HG03064 (cell line): ENCODE results near the gene KIFBP.
"Not testable (repeated sequence)": the region's sequence is repeated elsewhere in the genome, so short reads cannot be mapped to it uniquely, and the experiment has no call there.

Experiments
- ATAC-seq: cut with Tn5 transposase; IDR thresholded peaks from one replicate; pipeline ENCODE4 v1.9.1; 2021; ENCODE audit warnings: low read depth; ENCODE audit not compliant: unreplicated experiment

Gene KIFBP

DNA sequence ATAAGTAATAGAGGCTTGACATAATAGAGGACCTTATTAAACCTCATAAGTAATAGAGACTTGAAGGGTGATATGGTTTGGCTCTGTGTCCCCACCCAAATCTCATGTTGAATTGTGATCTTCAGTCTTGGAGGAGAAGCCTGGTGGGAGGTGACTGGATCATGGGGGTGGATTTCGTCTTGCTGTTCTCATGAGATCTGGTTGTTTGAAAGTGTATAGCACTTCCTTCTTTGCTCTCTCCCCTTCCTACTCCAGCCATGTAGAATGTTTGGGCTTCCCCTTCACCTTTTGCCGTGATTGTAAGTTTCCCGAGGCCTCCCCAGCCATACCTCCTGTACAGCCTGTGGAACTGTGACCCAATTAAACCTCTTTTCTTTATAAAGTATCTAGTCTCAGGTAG, 8.6 kb downstream of the KIFBP start:
- ATAC-seq, result no peak

- ATAC-seq, result no peak
Measured at GRCh38 chr10:69004821-69005220, 16.2 kb downstream of the KIFBP start.

DNA sequence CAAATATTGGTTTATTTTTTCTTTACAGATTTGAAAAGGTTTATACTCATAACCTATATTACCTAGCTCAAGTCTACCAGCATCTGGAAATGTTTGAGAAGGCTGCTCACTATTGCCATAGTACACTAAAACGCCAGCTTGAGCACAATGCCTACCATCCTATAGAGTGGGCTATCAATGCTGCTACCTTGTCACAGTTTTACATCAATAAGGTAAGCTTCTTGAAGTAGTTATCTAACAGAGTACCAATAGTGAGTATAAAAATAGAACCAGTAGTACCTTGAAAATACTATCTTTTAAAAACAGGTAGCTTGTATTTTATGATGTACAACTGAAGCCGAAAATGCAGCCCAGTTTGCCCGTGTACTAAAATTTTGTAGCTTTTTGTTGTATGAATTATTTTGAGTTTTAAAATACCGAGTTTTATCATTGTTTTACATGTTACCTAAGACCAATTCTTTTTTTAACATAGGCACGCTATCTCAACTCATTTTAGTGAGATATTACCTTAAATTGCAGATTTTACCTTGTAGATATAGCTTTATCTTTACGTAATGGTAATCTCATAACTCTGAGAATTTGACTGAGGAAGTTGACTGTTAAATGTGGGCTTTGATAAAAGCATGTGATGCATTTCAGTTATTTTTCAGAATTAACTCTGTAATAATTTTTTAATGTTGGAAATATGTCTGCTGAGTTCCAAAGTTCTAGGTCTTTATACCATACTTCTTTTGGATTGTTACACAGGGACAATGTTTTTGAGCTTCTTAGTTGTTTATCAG, 17.3 kb downstream of the KIFBP start:
- ATAC-seq, result no peak

GRCh38 chr10:69007260-69007659, 18.7 kb downstream of the KIFBP start:
- no peak for ATAC-seq

GRCh38 chr10:69009360-69009759, 20.8 kb downstream of the KIFBP start:
- ATAC-seq, result no peak

DNA sequence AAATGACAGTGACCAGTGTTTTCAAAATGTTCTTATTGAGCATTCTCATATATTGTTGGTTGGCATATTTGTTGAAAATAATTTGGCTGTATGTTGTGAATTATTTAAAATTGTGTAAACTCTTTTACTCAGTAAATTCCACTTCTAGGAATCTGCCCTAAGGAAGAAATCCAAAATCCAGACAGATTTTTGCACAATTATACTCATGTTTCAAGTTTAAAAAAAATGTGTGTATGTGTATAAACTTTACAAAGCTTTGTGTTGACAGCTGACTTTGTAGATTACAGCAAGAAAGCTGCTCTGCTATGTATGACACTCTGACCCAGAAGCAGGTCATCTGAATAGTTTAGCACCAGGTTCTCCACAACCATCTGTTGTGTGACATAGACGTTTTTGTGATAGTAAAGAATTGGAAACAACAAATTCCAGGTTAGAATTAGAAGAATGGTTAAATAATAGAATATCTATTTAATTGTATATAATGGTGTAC, 21.6 kb downstream of the KIFBP start:
- no peak for ATAC-seq

DNA sequence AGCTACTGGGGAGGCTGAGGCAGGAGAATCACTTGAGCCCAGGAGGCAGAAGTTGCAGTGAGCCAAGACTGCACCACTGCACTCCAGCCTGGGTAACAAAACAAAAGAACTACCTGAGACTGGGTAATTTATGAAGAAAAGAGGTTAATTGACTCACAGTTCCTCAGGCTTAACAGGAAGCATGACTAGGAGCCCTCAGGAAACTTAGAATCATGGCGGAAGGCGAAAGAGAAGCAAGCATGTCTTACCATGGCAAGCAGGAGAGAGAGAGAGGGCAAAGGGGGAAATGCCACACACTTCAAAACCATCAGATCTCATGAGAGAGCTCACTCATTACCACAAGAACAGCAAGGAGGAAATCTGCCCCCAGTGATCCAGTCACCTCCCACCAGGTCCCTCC, 24.2 kb downstream of the KIFBP start:
- ATAC-seq, result not testable (repeated sequence)

- no peak for ATAC-seq
Measured at GRCh38 chr10:69014171-69014570, 25.6 kb downstream of the KIFBP start.

DNA sequence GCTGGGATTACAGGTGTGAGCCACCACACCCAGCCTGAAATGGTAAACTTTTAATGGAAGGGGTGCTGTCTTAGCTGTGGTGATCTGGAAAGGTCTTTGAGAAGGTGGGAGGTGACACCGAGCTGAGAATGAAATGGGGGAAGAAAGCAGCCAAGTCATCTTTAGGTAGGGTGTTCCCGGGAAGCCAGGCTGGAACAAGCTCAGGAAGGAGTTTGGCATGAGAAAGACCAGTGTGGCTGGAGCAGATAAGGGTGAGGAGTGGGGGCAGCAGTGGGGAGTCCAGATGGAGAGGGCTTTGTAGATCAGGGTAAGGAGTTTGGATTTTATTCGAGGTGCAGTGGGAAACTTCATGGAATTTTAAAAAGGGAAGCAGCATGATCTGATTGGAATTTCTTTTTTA, 30.0 kb downstream of the KIFBP start:
- no peak for ATAC-seq

- ATAC-seq, result no peak
Measured at GRCh38 chr10:69022611-69023010, 34.0 kb downstream of the KIFBP start.

GRCh38 chr10:69025370-69025896, 36.8 kb downstream of the KIFBP start:
- ATAC-seq, result no peak

- ATAC-seq, result no peak
Measured at GRCh38 chr10:69033256-69033655, 44.7 kb downstream of the KIFBP start.

DNA sequence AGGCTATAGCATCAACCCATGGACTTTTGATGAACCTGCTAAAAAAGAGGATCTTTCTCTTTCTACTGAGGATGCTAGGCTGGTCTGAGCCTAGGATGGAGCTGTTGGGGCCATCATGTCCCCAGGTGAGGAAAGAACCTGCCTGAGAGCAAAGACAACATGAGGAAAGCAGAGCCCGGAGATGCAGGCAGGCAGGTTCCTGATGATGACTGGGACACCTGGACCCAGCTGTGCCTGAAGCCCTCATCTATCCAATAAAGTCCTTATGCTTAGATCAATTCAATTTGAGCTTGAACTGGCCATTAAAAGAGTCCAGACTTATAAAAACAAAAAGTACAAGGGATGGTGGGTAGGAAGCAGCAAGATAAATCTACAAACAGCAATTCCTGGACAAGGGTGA, 48.9 kb downstream of the KIFBP start:
- no peak for ATAC-seq

DNA sequence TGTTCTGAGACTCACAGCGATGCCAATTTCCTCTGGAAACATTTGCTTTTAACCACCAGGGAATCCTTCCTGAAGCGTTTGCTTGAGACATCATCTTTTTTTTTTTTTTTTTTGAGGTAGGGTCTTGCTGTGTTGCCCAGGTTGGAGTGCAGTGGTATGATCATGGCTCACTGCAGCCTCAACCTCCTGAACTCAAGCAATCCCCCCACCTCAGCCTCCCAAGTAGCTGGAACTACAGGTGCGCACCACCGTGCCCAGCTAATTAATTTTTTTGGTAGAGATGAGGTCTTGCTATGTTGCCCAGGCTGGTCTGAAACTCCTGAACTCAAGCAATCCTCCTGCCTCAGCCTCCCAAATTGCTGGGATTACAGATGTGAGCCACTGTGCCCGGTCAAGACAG, 52.3 kb downstream of the KIFBP start:
- ATAC-seq, result not testable (repeated sequence)

GRCh38 chr10:69042417-69042816, 53.8 kb downstream of the KIFBP start:
- ATAC-seq, result no peak

DNA sequence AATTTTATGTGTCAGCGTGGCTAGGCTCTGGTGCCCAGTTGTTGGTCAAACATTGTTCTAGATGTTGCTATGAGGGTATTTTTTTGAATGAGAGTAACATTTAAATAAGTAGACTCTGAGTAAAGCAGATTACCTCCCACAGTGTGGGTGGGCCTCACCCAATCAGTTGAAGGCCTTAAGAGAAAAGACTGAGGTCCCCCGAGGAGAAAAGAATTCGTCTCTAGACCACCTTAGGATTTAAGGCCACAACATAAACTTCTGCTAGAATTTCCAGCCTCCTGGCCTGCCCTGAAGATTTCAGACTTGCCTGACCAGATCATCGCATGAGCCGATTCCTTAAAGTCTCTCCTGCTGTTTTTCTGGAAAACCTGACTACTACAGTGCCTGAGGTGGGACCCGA, 54.2 kb downstream of the KIFBP start:
- ATAC-seq, result no peak

GRCh38 chr10:69043931-69044531, 55.4 kb downstream of the KIFBP start:
- peak; percentile 61 for ATAC-seq

DNA sequence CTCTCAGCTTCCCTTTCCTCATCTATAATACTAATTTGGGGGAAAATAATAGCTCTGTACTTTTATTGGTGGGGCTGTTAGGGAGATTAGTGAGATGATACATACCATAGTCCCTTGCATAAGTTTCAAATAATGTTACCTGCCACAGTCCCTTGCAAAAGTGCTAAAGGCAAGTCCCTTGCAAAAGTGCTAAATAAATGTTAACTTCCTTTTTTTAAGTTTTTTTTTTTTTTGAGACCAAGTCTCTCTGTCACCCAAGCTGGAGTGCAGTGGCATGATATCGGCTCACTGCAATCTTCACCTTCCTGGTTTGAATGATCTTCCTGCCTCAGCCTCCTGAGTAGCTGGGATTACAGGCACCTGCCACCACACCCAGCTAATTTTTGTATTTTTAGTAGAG, 55.9 kb downstream of the KIFBP start:
- ATAC-seq, result no peak

GRCh38 chr10:69045441-69046300, 57.1 kb downstream of the KIFBP start:
- ATAC-seq, result peak; percentile 59

GRCh38 chr10:69047111-69047832, 58.7 kb downstream of the KIFBP start:
- no peak for ATAC-seq
